NCI-H2081 treated with DMSO at 0.1 percent for 48 hours (cell line): ENCODE data around the gene RAP1A.

Experiments
- DNase-seq: peaks from one replicate; lab custom pipeline; 2025; lab: John Stamatoyannopoulos, UW

RAP1A gene

GRCh38 chr1:111619635-111620440, at the start of gene RAP1A:
TSS of gene RAP1A (plus strand) at chr1:111619789. CDS start at chr1:111691361, 71,572 bp downstream.
- DNase-seq, result peak; percentile 23

DNA sequence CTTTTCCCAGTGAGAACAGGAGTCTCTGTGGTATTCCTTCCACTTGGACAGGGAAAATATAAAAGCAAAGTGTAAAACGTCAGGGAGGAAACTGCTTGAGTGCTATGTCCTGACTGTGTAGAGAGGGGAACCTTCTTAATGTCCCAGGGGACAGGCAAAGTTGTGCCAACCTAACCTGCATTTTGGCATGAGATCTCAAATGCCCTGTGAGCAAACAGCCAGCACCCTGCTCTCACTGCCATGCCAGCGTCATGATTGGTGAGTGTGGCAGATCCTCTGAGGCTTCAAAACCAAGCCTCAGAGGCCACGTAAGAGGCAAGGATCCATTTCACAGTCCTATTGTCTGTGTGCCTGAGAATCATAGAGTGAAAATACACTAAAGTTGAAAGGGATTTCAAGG, 49.7 kb upstream of the RAP1A start:
- no peak for DNase-seq

GRCh38 chr1:111570781-111571181, 48.8 kb upstream of the RAP1A start:
- no peak for DNase-seq

- DNase-seq, result no peak
These were observed 48.4 kb upstream of the RAP1A start for GRCh38 chr1:111571239-111571638.

GRCh38 chr1:111571987-111572386, 47.6 kb upstream of the RAP1A start:
- no peak for DNase-seq

- DNase-seq, result no peak
These were observed 43.0 kb upstream of the RAP1A start for GRCh38 chr1:111576547-111576946.

DNA sequence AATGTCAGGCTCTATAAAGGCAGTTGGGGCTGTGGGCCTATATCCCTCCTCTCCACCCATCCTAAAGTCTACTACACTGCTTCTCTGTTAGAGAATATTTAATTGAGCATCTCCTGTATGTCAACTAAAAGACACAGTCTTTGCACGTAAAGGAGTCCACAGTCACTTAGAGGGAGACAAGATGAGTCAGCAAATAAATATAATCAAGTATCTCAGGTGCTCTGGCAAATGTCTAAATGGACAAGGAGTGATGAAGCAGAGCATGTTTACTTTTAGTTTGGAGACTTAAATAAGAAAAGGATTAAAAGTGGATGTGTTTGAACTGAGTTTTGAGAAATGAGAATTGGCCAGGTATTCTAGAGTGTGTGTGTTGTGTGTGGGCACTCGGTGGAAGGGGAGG, 41.8 kb upstream of the RAP1A start:
- DNase-seq, result no peak

GRCh38 chr1:111581166-111581565, 38.4 kb upstream of the RAP1A start:
- no peak for DNase-seq

DNA sequence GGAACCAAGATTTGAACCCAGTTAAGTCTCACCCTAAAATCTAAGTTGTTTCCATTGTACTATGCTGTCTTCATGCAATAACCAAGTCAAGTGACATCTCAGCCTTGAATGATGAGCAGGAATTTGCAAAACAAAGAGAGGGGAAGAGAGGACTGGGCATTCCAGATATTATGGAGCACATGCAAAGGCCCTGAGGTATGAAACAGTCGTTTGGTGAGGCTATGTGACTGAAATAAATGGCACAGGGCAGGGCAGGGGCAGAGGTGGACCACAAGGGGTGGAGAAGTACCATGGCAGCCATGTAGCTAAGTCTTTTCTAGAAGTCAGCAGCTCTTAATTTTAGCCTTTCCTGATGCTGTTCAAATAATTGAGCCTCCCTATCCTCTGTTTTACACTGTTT, 37.6 kb upstream of the RAP1A start:
- no peak for DNase-seq

- no peak for DNase-seq
These were observed 36.7 kb upstream of the RAP1A start for GRCh38 chr1:111582644-111583618.

GRCh38 chr1:111585447-111586086, 34.0 kb upstream of the RAP1A start:
- no peak for DNase-seq

GRCh38 chr1:111586112-111586511, 33.5 kb upstream of the RAP1A start:
- DNase-seq, result no peak

DNA sequence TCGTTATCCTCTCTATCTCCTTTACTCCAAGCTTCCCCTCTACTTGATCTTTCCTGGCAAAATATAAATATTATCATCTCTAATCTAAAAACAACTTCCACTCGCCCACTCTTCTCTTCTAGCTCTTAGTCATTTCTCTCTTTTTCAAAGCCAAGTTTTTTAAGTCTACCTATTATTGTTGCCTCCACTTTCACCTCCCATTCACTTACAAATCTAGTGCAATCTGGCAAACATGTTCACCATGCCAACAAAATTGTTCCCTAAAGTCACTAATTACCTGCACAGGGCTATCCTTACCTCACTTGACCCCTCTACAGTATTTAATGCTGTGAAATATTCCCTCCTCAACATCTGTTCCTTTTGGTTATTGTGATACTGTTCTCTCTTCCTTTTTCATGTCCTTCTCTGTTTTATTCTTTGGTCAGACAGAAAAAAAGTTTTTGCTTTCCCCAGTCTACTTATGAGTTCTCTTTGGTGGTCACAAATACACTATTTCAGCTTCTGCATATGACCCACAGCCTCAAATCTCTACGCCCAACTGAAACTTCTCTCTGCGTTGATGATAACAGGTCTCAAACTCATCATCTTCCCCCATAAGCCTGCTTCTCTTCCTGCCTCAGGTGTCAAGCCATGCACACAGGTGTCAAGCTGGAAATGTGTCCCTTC, 31.9 kb upstream of the RAP1A start:
- DNase-seq, result no peak

- DNase-seq, result no peak
These were observed 27.7 kb upstream of the RAP1A start for GRCh38 chr1:111591937-111592336.

- DNase-seq, result no peak
These were observed 26.9 kb upstream of the RAP1A start for GRCh38 chr1:111592389-111593361.

DNA sequence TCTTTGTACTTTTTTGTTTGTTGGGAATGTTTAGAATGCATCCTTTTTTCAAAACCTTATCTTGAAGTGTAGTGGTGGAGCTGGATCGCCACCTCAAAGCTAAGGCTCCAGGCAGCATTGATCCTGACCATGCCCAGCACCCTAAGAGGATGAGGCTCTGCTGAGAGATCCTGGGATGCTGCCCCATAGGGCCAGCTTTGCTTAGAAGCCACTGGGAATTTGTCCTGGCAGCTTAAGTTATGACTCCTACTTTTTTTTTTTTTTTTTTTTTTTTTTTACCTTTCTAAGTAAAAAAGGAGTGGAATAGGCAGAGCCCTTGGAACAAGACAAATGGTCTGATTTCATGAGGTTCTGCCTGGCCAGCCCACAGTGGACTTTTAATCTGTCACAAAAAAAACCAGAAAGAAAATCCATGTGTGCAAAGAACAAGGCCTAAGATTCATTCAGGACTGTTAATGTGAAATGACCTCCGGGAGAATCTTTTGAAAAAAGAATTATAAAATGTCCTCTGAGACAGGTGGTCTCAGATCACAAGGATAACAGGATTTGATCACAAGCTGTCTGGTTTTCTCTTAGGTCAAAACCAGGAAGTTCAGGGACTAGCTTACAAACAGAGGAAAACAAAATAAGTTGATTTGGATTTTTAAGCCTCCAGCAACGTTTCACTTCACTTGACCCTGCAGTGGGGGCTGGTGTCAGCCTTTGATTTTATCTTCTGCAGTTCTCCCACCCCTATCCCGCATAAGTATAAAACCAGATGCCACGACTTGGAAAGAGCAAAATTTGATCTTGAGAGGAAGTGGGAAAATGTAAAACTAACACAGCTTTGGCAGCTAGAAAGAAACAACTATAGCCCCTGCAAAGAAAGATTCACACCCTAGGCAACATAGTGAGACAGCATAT, 25.9 kb upstream of the RAP1A start:
- no peak for DNase-seq

DNA sequence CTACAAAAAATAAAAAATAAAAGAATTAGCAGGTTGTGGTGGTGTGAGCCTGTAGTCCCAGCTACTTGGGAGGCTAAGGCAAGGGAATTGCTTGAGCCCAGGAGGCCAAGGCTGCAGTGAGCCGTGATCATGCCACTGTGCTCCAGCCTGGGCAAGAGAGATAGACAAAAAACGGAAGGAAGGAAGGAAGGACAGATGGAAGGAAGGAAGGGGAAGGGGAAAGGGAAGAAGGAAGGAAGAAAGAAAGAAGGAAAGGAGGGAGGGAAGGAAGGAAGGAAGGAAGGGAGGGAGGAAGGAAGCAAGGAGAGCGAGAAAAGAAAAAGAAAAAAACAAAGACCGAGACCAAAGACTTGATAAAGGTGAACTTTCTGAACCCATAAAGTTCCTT, 25.3 kb upstream of the RAP1A start:
- no peak for DNase-seq

DNA sequence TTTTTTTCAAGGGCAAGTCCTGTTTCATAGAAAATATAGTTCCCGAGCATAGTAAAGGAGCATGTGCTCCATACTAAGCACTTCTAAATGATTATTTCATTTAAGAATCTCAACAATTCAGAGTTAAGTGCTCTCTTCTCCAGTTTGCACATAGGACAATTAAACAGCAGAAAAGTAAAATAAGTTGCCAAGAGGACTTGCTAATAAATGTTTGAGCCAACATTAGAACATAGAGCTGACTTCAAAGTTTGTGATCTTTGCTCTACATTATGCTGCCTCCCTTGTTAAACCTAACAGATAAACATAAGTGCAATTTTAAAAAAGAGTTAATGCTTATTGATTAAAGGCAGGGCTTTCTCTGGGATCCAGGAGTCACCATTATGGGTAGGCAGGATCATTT, 23.8 kb upstream of the RAP1A start:
- no peak for DNase-seq

GRCh38 chr1:111596499-111596898, 23.1 kb upstream of the RAP1A start:
- no peak for DNase-seq

- no peak for DNase-seq
These were observed 22.2 kb upstream of the RAP1A start for GRCh38 chr1:111597426-111597825.
